ENCODE measurements around the gene ATP6V1E1.
"Not testable (repeated sequence)": the region's sequence is repeated elsewhere in the genome, so short reads cannot be mapped to it uniquely, and the experiment has no call there.

The ATP6V1E1 gene

GRCh38 chr22:17647991-17648390, 19.4 kb upstream of the ATP6V1E1 start:
- no peaks in the 10 kb centered on the region for H3K36me3 ChIP-seq (ENCODE audit: insufficient read depth, low read length)
- H3K4me1 ChIP-seq (ENCODE audit: insufficient read depth, low read length), result no peaks in the 10 kb centered on the region
- H3K9ac ChIP-seq (ENCODE audit: low read length), result no peak overlapping the region
- H3K4me3 ChIP-seq (ENCODE audit: low read depth in 1 of 2, low read length in 2 of 2), result no peak overlapping the region
- no peaks in the 10 kb centered on the region for H3K9me3 ChIP-seq (ENCODE audit: low read length)
- H3K27ac ChIP-seq (ENCODE audit: low read depth, low read length), result no peak overlapping the region
- no peaks in the 10 kb centered on the region for H3K27me3 ChIP-seq (ENCODE audit: control insufficient read depth in 1 of 2, insufficient read depth in 2 of 2, low read length in 2 of 2)

- Histone ChIP-seq H3K9me3 (ENCODE audit: low read length) (no peaks in the 10 kb centered on the region), H3K27me3 (ENCODE audit: control insufficient read depth in 1 of 2, insufficient read depth in 2 of 2, low read length in 2 of 2) (no peaks in the 10 kb centered on the region), H3K27ac (ENCODE audit: low read depth, low read length) (no peak overlapping the region), H3K4me1 (ENCODE audit: insufficient read depth, low read length) (no peaks in the 10 kb centered on the region), H3K4me3 (ENCODE audit: low read depth in 1 of 2, low read length in 2 of 2) (no peak overlapping the region), H3K36me3 (ENCODE audit: insufficient read depth, low read length) (no peaks in the 10 kb centered on the region), H3K9ac (ENCODE audit: low read length) (no peak overlapping the region)
Measured at GRCh38 chr22:17647452-17647851, 18.9 kb upstream of the ATP6V1E1 start.

GRCh38 chr22:17642357-17642756, 13.8 kb upstream of the ATP6V1E1 start:
- H3K27ac ChIP-seq (ENCODE audit: low read depth, low read length); H3K9me3 ChIP-seq (ENCODE audit: low read length); H3K4me3 ChIP-seq (ENCODE audit: low read depth in 1 of 2, low read length in 2 of 2); H3K9ac ChIP-seq (ENCODE audit: low read length); H3K36me3 ChIP-seq (ENCODE audit: insufficient read depth, low read length); H3K27me3 ChIP-seq (ENCODE audit: control insufficient read depth in 1 of 2, insufficient read depth in 2 of 2, low read length in 2 of 2): not testable (repeated sequence)
- peaks cover 20% of the 10 kb centered on the region for H3K4me1 ChIP-seq (ENCODE audit: insufficient read depth, low read length)

- H3K4me3 ChIP-seq (ENCODE audit: low read depth in 1 of 2, low read length in 2 of 2), result no peak overlapping the region
- no peaks in the 10 kb centered on the region for H3K9me3 ChIP-seq (ENCODE audit: low read length)
- no peaks in the 10 kb centered on the region for H3K27me3 ChIP-seq (ENCODE audit: control insufficient read depth in 1 of 2, insufficient read depth in 2 of 2, low read length in 2 of 2)
- H3K36me3 ChIP-seq (ENCODE audit: insufficient read depth, low read length), result no peaks in the 10 kb centered on the region
- H3K27ac ChIP-seq (ENCODE audit: low read depth, low read length), result no peak overlapping the region
- H3K9ac ChIP-seq (ENCODE audit: low read length), result no peak overlapping the region
- peaks cover 20% of the 10 kb centered on the region for H3K4me1 ChIP-seq (ENCODE audit: insufficient read depth, low read length)
Measured at GRCh38 chr22:17641269-17641668, 12.7 kb upstream of the ATP6V1E1 start.

- H3K27me3 ChIP-seq (ENCODE audit: control insufficient read depth in 1 of 2, insufficient read depth in 2 of 2, low read length in 2 of 2), result no peaks in the 10 kb centered on the region
- peak overlapping the region; percentile 96 for H3K27ac ChIP-seq (ENCODE audit: low read depth, low read length)
Measured at GRCh38 chr22:17639247-17639741, 10.7 kb upstream of the ATP6V1E1 start.

GRCh38 chr22:17638432-17639246, 10.1 kb upstream of the ATP6V1E1 start, which contains the start of gene BCL2L13:
Gene BCL2L13, plus strand, starts transcription at chr22:17638757. Its CDS starts 16,955 bp downstream, at chr22:17655712.
- Histone ChIP-seq H3K4me3 (ENCODE audit: low read depth in 1 of 2, low read length in 2 of 2) (peak within 1 kb of the TSS; percentile 75 to 86), H3K27me3 (ENCODE audit: control insufficient read depth in 1 of 2, insufficient read depth in 2 of 2, low read length in 2 of 2) (no peaks in the 10 kb centered on the region), H3K9ac (ENCODE audit: low read length) (peak within 1 kb of the TSS; percentile 89), H3K36me3 (ENCODE audit: insufficient read depth, low read length) (no peaks in the 10 kb centered on the region), H3K4me1 (ENCODE audit: insufficient read depth, low read length) (peaks cover 20% of the 10 kb centered on the region), H3K9me3 (ENCODE audit: low read length) (no peaks in the 10 kb centered on the region), H3K27ac (ENCODE audit: low read depth, low read length) (peak within 1 kb of the TSS; percentile 96)

More at GRCh38 chr22:17639247-17639741, 10.7 kb upstream of the ATP6V1E1 start:
- Histone ChIP-seq H3K36me3 (ENCODE audit: insufficient read depth, low read length) (no peaks in the 10 kb centered on the region), H3K4me1 (ENCODE audit: insufficient read depth, low read length) (peaks cover 20% of the 10 kb centered on the region), H3K4me3 (ENCODE audit: low read depth in 1 of 2, low read length in 2 of 2) (peak overlapping the region; percentile 75 to 86), H3K9me3 (ENCODE audit: low read length) (no peaks in the 10 kb centered on the region), H3K9ac (ENCODE audit: low read length) (peak overlapping the region; percentile 89)

GRCh38 chr22:17638182-17638431, 9.6 kb upstream of the ATP6V1E1 start:
- H3K4me1 ChIP-seq (ENCODE audit: insufficient read depth, low read length), result peaks cover 20% of the 10 kb centered on the region
- H3K4me3 ChIP-seq (ENCODE audit: low read depth in 1 of 2, low read length in 2 of 2), result peak overlapping the region; percentile 75 to 86
- no peaks in the 10 kb centered on the region for H3K27me3 ChIP-seq (ENCODE audit: control insufficient read depth in 1 of 2, insufficient read depth in 2 of 2, low read length in 2 of 2)
- H3K36me3 ChIP-seq (ENCODE audit: insufficient read depth, low read length), result no peaks in the 10 kb centered on the region
- H3K9me3 ChIP-seq (ENCODE audit: low read length), result no peaks in the 10 kb centered on the region
- H3K9ac ChIP-seq (ENCODE audit: low read length), result peak overlapping the region; percentile 89
- peak overlapping the region; percentile 96 for H3K27ac ChIP-seq (ENCODE audit: low read depth, low read length)

- H3K27ac ChIP-seq (ENCODE audit: low read depth, low read length), result peak overlapping the region; percentile 96
- H3K4me1 ChIP-seq (ENCODE audit: insufficient read depth, low read length), result peaks cover 20% of the 10 kb centered on the region
- peak overlapping the region; percentile 75 to 86 for H3K4me3 ChIP-seq (ENCODE audit: low read depth in 1 of 2, low read length in 2 of 2)
- peak overlapping the region; percentile 89 for H3K9ac ChIP-seq (ENCODE audit: low read length)
- no peaks in the 10 kb centered on the region for H3K9me3 ChIP-seq (ENCODE audit: low read length)
- H3K27me3 ChIP-seq (ENCODE audit: control insufficient read depth in 1 of 2, insufficient read depth in 2 of 2, low read length in 2 of 2), result no peaks in the 10 kb centered on the region
- no peaks in the 10 kb centered on the region for H3K36me3 ChIP-seq (ENCODE audit: insufficient read depth, low read length)
Measured at GRCh38 chr22:17637490-17638181, 9.1 kb upstream of the ATP6V1E1 start.

GRCh38 chr22:17636850-17637249, 8.3 kb upstream of the ATP6V1E1 start:
- H3K9me3 ChIP-seq (ENCODE audit: low read length), result not testable (repeated sequence)

GRCh38 chr22:17634696-17635095, 6.1 kb upstream of the ATP6V1E1 start:
- no peaks in the 10 kb centered on the region for H3K27me3 ChIP-seq (ENCODE audit: control insufficient read depth in 1 of 2, insufficient read depth in 2 of 2, low read length in 2 of 2)
- H3K9ac ChIP-seq (ENCODE audit: low read length), result no peak overlapping the region
- peaks cover 12% of the 10 kb centered on the region for H3K4me1 ChIP-seq (ENCODE audit: insufficient read depth, low read length)
- H3K27ac ChIP-seq (ENCODE audit: low read depth, low read length), result no peak overlapping the region
- no peaks in the 10 kb centered on the region for H3K36me3 ChIP-seq (ENCODE audit: insufficient read depth, low read length)
- H3K4me3 ChIP-seq (ENCODE audit: low read depth in 1 of 2, low read length in 2 of 2), result no peak overlapping the region
- H3K9me3 ChIP-seq (ENCODE audit: low read length), result no peaks in the 10 kb centered on the region

More at GRCh38 chr22:17636850-17637249, 8.3 kb upstream of the ATP6V1E1 start:
- not testable (repeated sequence) for H3K27ac ChIP-seq (ENCODE audit: low read depth, low read length); H3K27me3 ChIP-seq (ENCODE audit: control insufficient read depth in 1 of 2, insufficient read depth in 2 of 2, low read length in 2 of 2); H3K9ac ChIP-seq (ENCODE audit: low read length); H3K36me3 ChIP-seq (ENCODE audit: insufficient read depth, low read length); H3K4me3 ChIP-seq (ENCODE audit: low read depth in 1 of 2, low read length in 2 of 2)
- peaks cover 20% of the 10 kb centered on the region for H3K4me1 ChIP-seq (ENCODE audit: insufficient read depth, low read length)

GRCh38 chr22:17633998-17634323, 5.4 kb upstream of the ATP6V1E1 start:
- Histone ChIP-seq H3K4me3 (ENCODE audit: low read depth in 1 of 2, low read length in 2 of 2) (no peak overlapping the region), H3K4me1 (ENCODE audit: insufficient read depth, low read length) (peaks cover 12% of the 10 kb centered on the region), H3K27ac (ENCODE audit: low read depth, low read length) (no peak overlapping the region), H3K9ac (ENCODE audit: low read length) (no peak overlapping the region), H3K9me3 (ENCODE audit: low read length) (no peaks in the 10 kb centered on the region), H3K36me3 (ENCODE audit: insufficient read depth, low read length) (no peaks in the 10 kb centered on the region), H3K27me3 (ENCODE audit: control insufficient read depth in 1 of 2, insufficient read depth in 2 of 2, low read length in 2 of 2) (no peaks in the 10 kb centered on the region)
